Heart right ventricle (tissue), 16 donors: Measurements from ENCODE around the gene CNOT11. TPM values are rescaled to one million over a fixed set of nuclear protein-coding genes. Genes with fewer than 3 reads are reported as not detected.

Experiments used
- ATAC-seq, 8 donors: fragments of 200-7000 bp; cut with Tn5 transposase; one replicate each; pipeline ENCODE4 v1.9.1; 2020; ENCODE audit warnings: mild to moderate bottlenecking in 8 of 8, moderate library complexity in 8 of 8, moderate number of reproducible peaks in 1 of 8
- DNase-seq, 2 donors: peaks; one replicate each; pipeline ENCODE4 v3.0.0-alpha.2; 2020
- H3K27ac ChIP-seq, 10 donors: fragments of 200-600 bp; sonication (generic) in 2 of 10; one replicate each; pipeline versions ENCODE4 v1.5.0 to v1.8.0; 2020 to 2022; ENCODE audit warnings: mild to moderate bottlenecking in 3 of 10
- H3K27me3 ChIP-seq, 7 donors: fragments of 200-600 bp; one replicate each; pipeline ENCODE4 v1.8.0; 2021 to 2022; ENCODE audit warnings: mild to moderate bottlenecking in 2 of 7
- H3K36me3 ChIP-seq, 9 donors: fragments of 200-600 bp; sonication (generic) in 1 of 9; one replicate each; pipeline versions ENCODE4 v1.5.0 to v1.8.0; 2020 to 2022; ENCODE audit warnings: mild to moderate bottlenecking in 2 of 9
- H3K4me1 ChIP-seq, 9 donors: fragments of 200-600 bp; sonication (generic) in 1 of 9; one replicate each; pipeline versions ENCODE4 v1.5.0 to v1.8.0; 2020 to 2022; ENCODE audit warnings: mild to moderate bottlenecking in 4 of 9
- H3K4me3 ChIP-seq, 10 donors: fragments of 200-600 bp; sonication (generic) in 2 of 10; one replicate each; pipeline versions ENCODE4 v1.5.0 to v1.8.0; 2020 to 2022; ENCODE audit warnings: mild to moderate bottlenecking in 7 of 10, moderate library complexity in 2 of 10
- H3K9me3 ChIP-seq, 11 donors: fragments of 200-600 bp in 10 of 11; sonication (generic) in 2 of 11; one replicate each; pipeline versions ENCODE4 v1.5.0 to v1.8.0; 2013 to 2022; ENCODE audit warnings: mild to moderate bottlenecking in 2 of 11, control low read depth in 1 of 11, moderate library complexity in 1 of 11
- WGBS, 2 donors: extraction: QIAGEN DNeasy Blood & Tissue Kit; methylation state at CpG; one replicate each; pipeline ENCODE4 v1.1.7; 2013; ENCODE audit warnings: inconsistent platforms in 1 of 2; 5-methylcytosine and 5-hydroxymethylcytosine counted together
- intact Hi-C, 10 donors: fragments of 100-400 bp; cut with DNase I; formaldehyde crosslinking; loops; one replicate each; pipeline versions ENCODE4 v1.11.1 to v1.14.2; 2022
- polyA plus RNA-seq, 2 donors: library from polyadenylated mRNA; stranded (reverse); fragments of 200-250 nt; gene quantifications; one replicate each; pipeline ENCODE4 v1.2.3, GENCODE V29; 2013
- total RNA-seq, 10 donors: library from RNA; stranded (reverse); fragmentation: NEBNext Ultra II Directional in 3 of 10; extraction: Animal tissue kit (Norgen Biotek cat#: 25700) in 3 of 10; gene quantifications; one replicate each; pipeline versions ENCODE4 v1.2.1 to v1.2.4, GENCODE V29; 2021 to 2023
- TF ChIP-seq, protein P1 (sequence below), 9 donors: fragments of 200-600 bp; sonication (generic) in 2 of 9; IDR thresholded peaks; one replicate each; pipeline versions ENCODE4 v1.5.0 to v1.8.0; 2021 to 2022; ENCODE audit warnings: antibody characterized with exemption in 9 of 9, mild to moderate bottlenecking in 5 of 9, moderate library complexity in 1 of 9
- donor health status: Arrhythmogenic right ventricular cardiomyopathy.
- donor health status: ischemic (EF 13 %, LVEDD 7.1; RV severe dilation, severe dysfunction).
- donor health status: healthy with polysubstance abuse.
- donor health status: DM: no; HTN: yes; CAD: no.
- donor health status: DM: no; HTN: no; CAD: no.
- donor health status: ischemic (EF 25% LVEDD 6.9; RV normal size, moderate dysfunction).
- donor health status: ischemic (EF 25% LVEDD 5.7; RV mildly dilated, moderate dysfunction).
- donor health status: healthy.
- donor health status: DM: yes; HTN: yes; CAD: no.
- donor health status: Ischemic cardiomyopathy.
- donor health status: ischemic (EF 35%, LVEDD 5.7; RV mildly dilated, moderate dysfunction).
- donor health status: nonischemic (EF 11% LVEDD 7.7; RV severe dilation, severe dysfunction).
- donor health status: DM: yes; HTN: yes; CAD: no.
- donor health status: PGD.
- donor health status: ischemic (EF 29% LVEDD 5.4; RV normal size, mild dysfunction).
- donor health status: nonischemic (EF 23%, LVEDD 6.1; RV moderate dilation, normal function).

Gene CNOT11
- total and polyA plus RNA-seq, 12 donors: 14.5 to 77.1 (median 43.8) TPM

GRCh38 chr2:101300836-101301235, 48.1 kb downstream of the CNOT11 start:
- intact Hi-C loops: loop anchor here in 1 of 10 donors (10.0 kb wide), 1 partner anchor 46 kb away; the partner anchor contains the start of gene CNOT11
- ATAC-seq (no peak), DNase-seq (no peak)
- peak overlapping the region in 1 of 10 donors; percentile 4 for H3K4me3 ChIP-seq
- no peaks in the 10 kb centered on the region for H3K27me3 ChIP-seq
- no peaks in the 10 kb centered on the region for H3K9me3 ChIP-seq
- peaks cover 4 to 100% (median 59%) of the 10 kb centered on the region in 9 donors for H3K4me1 ChIP-seq
- peaks cover 0 to 69% (median 0%) of the 10 kb centered on the region in 9 donors for H3K36me3 ChIP-seq
- H3K27ac ChIP-seq: no peak overlapping the region
- WGBS, 2 donors: 58 to 64% methylated on average over 7 of the region's 7 CpGs
- TF ChIP-seq, protein P1, sequence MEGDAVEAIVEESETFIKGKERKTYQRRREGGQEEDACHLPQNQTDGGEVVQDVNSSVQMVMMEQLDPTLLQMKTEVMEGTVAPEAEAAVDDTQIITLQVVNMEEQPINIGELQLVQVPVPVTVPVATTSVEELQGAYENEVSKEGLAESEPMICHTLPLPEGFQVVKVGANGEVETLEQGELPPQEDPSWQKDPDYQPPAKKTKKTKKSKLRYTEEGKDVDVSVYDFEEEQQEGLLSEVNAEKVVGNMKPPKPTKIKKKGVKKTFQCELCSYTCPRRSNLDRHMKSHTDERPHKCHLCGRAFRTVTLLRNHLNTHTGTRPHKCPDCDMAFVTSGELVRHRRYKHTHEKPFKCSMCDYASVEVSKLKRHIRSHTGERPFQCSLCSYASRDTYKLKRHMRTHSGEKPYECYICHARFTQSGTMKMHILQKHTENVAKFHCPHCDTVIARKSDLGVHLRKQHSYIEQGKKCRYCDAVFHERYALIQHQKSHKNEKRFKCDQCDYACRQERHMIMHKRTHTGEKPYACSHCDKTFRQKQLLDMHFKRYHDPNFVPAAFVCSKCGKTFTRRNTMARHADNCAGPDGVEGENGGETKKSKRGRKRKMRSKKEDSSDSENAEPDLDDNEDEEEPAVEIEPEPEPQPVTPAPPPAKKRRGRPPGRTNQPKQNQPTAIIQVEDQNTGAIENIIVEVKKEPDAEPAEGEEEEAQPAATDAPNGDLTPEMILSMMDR (IDR thresholded peaks at IDR 0.05): no peak

DNA sequence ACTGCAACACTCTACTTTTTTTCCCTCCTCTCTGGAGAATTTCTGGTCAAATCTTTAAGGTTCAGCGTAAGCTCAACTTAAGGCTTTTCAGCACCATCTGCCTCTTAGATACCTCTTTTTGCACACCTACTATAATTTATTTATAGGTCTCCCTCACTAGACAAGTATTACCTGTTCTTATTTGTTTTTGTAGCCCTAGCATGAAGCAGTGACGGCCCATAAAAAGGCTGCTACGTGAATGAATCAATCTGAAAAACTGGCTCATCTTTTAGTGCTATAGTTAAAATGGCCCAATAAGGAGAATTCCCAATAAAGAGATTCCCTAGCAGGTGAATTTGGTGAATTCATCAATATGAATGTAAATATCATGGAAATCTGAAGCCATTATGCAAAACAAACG, 49.3 kb downstream of the CNOT11 start:
- ATAC-seq (no peak), DNase-seq (no peak)
- Histone ChIP-seq H3K27ac (peak overlapping the region in 1 of 10 donors; percentile 31), H3K4me1 (peaks cover 8 to 98% (median 69%) of the 10 kb centered on the region in 9 donors), H3K36me3 (peaks cover 0 to 73% (median 0%) of the 10 kb centered on the region in 9 donors), H3K27me3 (no peaks in the 10 kb centered on the region), H3K9me3 (no peaks in the 10 kb centered on the region), H3K4me3 (peak overlapping the region in 1 of 10 donors; percentile 12)
- intact Hi-C loops: loop anchor here in 1 of 10 donors (10.0 kb wide), 1 partner anchor 47 kb away; the partner anchor contains the start of gene CNOT11
- TF ChIP-seq, protein P1 (IDR thresholded peaks at IDR 0.05): no peak
- 82% methylated on average over 4 of the region's 4 CpGs for WGBS, 2 donors

DNA sequence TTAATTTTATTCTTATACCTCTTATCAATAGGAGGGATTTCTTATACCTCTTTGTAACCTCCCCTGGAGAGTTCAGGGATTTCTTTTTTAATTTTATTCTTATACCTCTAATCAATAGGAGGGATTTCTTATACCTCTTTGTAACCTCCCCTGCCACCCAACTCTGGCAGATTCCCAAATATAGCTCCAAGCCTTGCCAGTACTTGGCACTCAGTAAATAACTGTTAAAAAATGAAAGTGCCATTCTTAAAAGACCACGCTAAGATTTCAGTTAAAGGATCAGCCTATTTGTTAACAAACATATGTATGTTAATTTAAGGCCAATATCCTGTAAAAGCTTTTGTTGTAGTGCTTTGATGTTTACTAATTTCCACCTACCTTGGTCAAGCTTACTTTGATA, 51.0 kb downstream of the CNOT11 start:
- H3K9me3 ChIP-seq: no peaks in the 10 kb centered on the region
- no peak overlapping the region for H3K27ac ChIP-seq
- intact Hi-C loops: loop anchor here in 1 of 10 donors (10.0 kb wide), 1 partner anchor 49 kb away; the partner anchor contains the start of gene CNOT11
- DNase-seq (no peak), ATAC-seq (no peak)
- peaks cover 8 to 89% (median 64%) of the 10 kb centered on the region in 9 donors for H3K4me1 ChIP-seq
- H3K4me3 ChIP-seq: peak overlapping the region in 1 of 10 donors; percentile 94
- H3K27me3 ChIP-seq: no peaks in the 10 kb centered on the region
- TF ChIP-seq, protein P1 (IDR thresholded peaks at IDR 0.05): no peak
- 74 to 89% methylated on average over 1 of the region's 1 CpG for WGBS, 2 donors
- H3K36me3 ChIP-seq: peaks cover 0 to 68% (median 0%) of the 10 kb centered on the region in 9 donors

- intact Hi-C loops: loop anchor here in 1 of 10 donors (10.0 kb wide), 1 partner anchor 50 kb away; the partner anchor contains the start of gene CNOT11
- peak overlapping the region in 4 of 10 donors; percentile 72 to 95 (median 86) for H3K4me3 ChIP-seq
- H3K27me3 ChIP-seq: no peaks in the 10 kb centered on the region
- no peak for DNase-seq
- TF ChIP-seq, protein P1 (IDR thresholded peaks at IDR 0.05): no peak
- H3K4me1 ChIP-seq: peaks cover 7 to 83% (median 62%) of the 10 kb centered on the region in 9 donors
- peak overlapping the region in 1 of 10 donors; percentile 99 for H3K27ac ChIP-seq
- H3K9me3 ChIP-seq: no peaks in the 10 kb centered on the region
- WGBS, 2 donors: 85 to 87% methylated on average over 4 of the region's 4 CpGs
- H3K36me3 ChIP-seq: peaks cover 0 to 56% (median 0%) of the 10 kb centered on the region in 9 donors
- ATAC-seq: no peak
These were observed 52.3 kb downstream of the CNOT11 start for GRCh38 chr2:101305035-101305434.
